Measurements from ENCODE around the gene CHST11. TPM values are rescaled to one million over a fixed set of nuclear protein-coding genes. Genes with fewer than 3 reads are reported as not detected.

Gene CHST11
- polyA plus RNA-seq, 3 donors: 6.2 to 8.1 (median 7.6) TPM

GRCh38 chr12:104751594-104751993 is 294.8 kb downstream of the CHST11 start:
- no peak for DNase-seq

- no peak for DNase-seq
Observed at GRCh38 chr12:104752016-104752415, 295.3 kb downstream of the CHST11 start.

- DNase-seq: no peak
Observed at GRCh38 chr12:104752881-104753280, 296.1 kb downstream of the CHST11 start.

- DNase-seq: no peak
Observed at GRCh38 chr12:104756901-104757300, 300.2 kb downstream of the CHST11 start.

GRCh38 chr12:104758771-104759170 is 302.0 kb downstream of the CHST11 start:
- DNase-seq: no peak

- DNase-seq: no peak
Observed at GRCh38 chr12:104761091-104761490, 304.3 kb downstream of the CHST11 start.

GRCh38 chr12:104761611-104762010 is 304.9 kb downstream of the CHST11 start:
- DNase-seq: no peak

- DNase-seq: no peak
Observed at GRCh38 chr12:104763168-104763805, 306.5 kb downstream of the CHST11 start.

- DNase-seq: no peak
Observed at GRCh38 chr12:104764225-104765091, 307.7 kb downstream of the CHST11 start.

- no peak for DNase-seq
Observed at GRCh38 chr12:104767261-104767660, 310.5 kb downstream of the CHST11 start.

GRCh38 chr12:104768033-104768432 is 311.3 kb downstream of the CHST11 start:
- DNase-seq: no peak

GRCh38 chr12:104769144-104769561 is 312.4 kb downstream of the CHST11 start:
- no peak for DNase-seq

GRCh38 chr12:104772336-104772735 is 315.6 kb downstream of the CHST11 start:
- no peak for DNase-seq

- DNase-seq: no peak
Observed at GRCh38 chr12:104775731-104776231, 319.0 kb downstream of the CHST11 start.

GRCh38 chr12:104779134-104779533 is 322.4 kb downstream of the CHST11 start:
- DNase-seq: no peak

GRCh38 chr12:104782296-104782695 is 325.5 kb downstream of the CHST11 start:
- no peak for DNase-seq

GRCh38 chr12:104784592-104784991 is 327.8 kb downstream of the CHST11 start:
- no peak for DNase-seq

- no peak for DNase-seq
Observed at GRCh38 chr12:104785886-104786285, 329.1 kb downstream of the CHST11 start.

GRCh38 chr12:104786352-104786751 is 329.6 kb downstream of the CHST11 start:
- DNase-seq: no peak

GRCh38 chr12:104788840-104789271 is 332.1 kb downstream of the CHST11 start:
- DNase-seq: no peak

- peak; percentile 12 for DNase-seq
Observed at GRCh38 chr12:104790296-104791125, 333.8 kb downstream of the CHST11 start.

- DNase-seq: no peak
Observed at GRCh38 chr12:104792570-104792969, 335.8 kb downstream of the CHST11 start.
